Testis (tissue), 3 donors: ENCODE measurements around the gene RIMS1. TPM values are rescaled to one million over a fixed set of nuclear protein-coding genes. Genes with fewer than 3 reads are reported as not detected.

Experiments
- DNase-seq: peaks from one replicate; pipeline ENCODE4 v3.0.0-alpha.2; 2019
- H3K27ac ChIP-seq, 2 donors: fragments of 200-600 bp; sonication (generic); one replicate each; pipeline ENCODE4 v1.5.1; 2019
- H3K27me3 ChIP-seq: fragments of 200-600 bp; sonication (generic); one replicate; pipeline ENCODE4 v1.5.1; 2019
- H3K36me3 ChIP-seq: fragments of 200-600 bp; sonication (generic); one replicate; pipeline ENCODE4 v1.5.1; 2017; ENCODE audit warnings: low read depth; ENCODE audit errors: missing control alignments
- H3K4me1 ChIP-seq: fragments of 200-600 bp; sonication (generic); one replicate; pipeline ENCODE4 v1.5.1; 2019
- H3K4me3 ChIP-seq, 2 donors: fragments of 200-600 bp; sonication (generic); one replicate each; pipeline ENCODE4 v1.5.1; 2017 to 2019
- H3K9me3 ChIP-seq: fragments of 200-600 bp; sonication (generic); one replicate; pipeline ENCODE4 v1.5.1; 2017
- CTCF ChIP-seq, 3 experiments: fragments of 450-650 bp in 2 of 3; fragments of 200-600 bp in 1 of 3; sonication (generic) in 1 of 3; IDR thresholded peaks; one replicate each; pipeline ENCODE4 v1.5.1; 2016 to 2019; ENCODE audit warnings: antibody characterized with exemption in 3 of 3, mild to moderate bottlenecking in 2 of 3, moderate library complexity in 1 of 3
- POLR2A ChIP-seq: fragments of 450-650 bp; IDR thresholded peaks from one replicate; pipeline ENCODE4 v1.6.1; 2017; ENCODE audit warnings: antibody characterized with exemption, mild to moderate bottlenecking, moderate library complexity
- WGBS, 2 donors: methylation state at CpG; one replicate each; pipeline ENCODE4 v1.1.5; 2018; 5-methylcytosine and 5-hydroxymethylcytosine counted together
- intact Hi-C: fragments of 100-400 bp; cut with DNase I; formaldehyde crosslinking; loops from one replicate; pipeline ENCODE4 v1.15.1; 2023; ENCODE audit warnings: low total_unique reads
- polyA plus RNA-seq: library from polyadenylated mRNA; stranded (reverse); fragments of 350-450 nt; fragmentation: Illumina TruSeq; extraction: RNeasy Lipid Tissue Mini Kit (QIAGEN cat#74804); gene quantifications from one replicate; pipeline ENCODE4 v1.2.3, GENCODE V29; 2014; ENCODE audit warnings: low read depth, low replicate concordance; ENCODE audit not compliant: insufficient read depth
- total RNA-seq, 2 donors: library from RNA; depleted of rRNA; stranded (reverse); fragments of >200 nt; gene quantifications; one replicate each; pipeline ENCODE4 v1.2.3, GENCODE V29; 2016

Gene RIMS1
- total and polyA plus RNA-seq, 3 donors from 2014 or later, result 10.0 to 40.9 (median 40.6) TPM

GRCh38 chr6:72272958-72273357, 386.6 kb downstream of the RIMS1 start:
- intact Hi-C loops, result no loop called here
- 59 to 61% methylated on average over 1 of the region's 1 CpG for WGBS, 2 donors
- Histone ChIP-seq H3K27me3 (no peaks in the 10 kb centered on the region), H3K36me3 (no peaks in the 10 kb centered on the region), H3K4me3 (no peak overlapping the region), H3K9me3 (no peaks in the 10 kb centered on the region), H3K27ac (no peak overlapping the region), H3K4me1 (no peaks in the 10 kb centered on the region)
- no peak for TF ChIP-seq POLR2A
- TF ChIP-seq CTCF (IDR thresholded peaks at IDR 0.05), result no peak
- no peak for DNase-seq

- Histone ChIP-seq H3K9me3 (no peaks in the 10 kb centered on the region), H3K4me3 (no peak overlapping the region), H3K36me3 (no peaks in the 10 kb centered on the region), H3K4me1 (no peaks in the 10 kb centered on the region), H3K27me3 (no peaks in the 10 kb centered on the region), H3K27ac (no peak overlapping the region)
- intact Hi-C loops, result no loop called here
- TF ChIP-seq CTCF (IDR thresholded peaks at IDR 0.05) (no peak), POLR2A (no peak)
- no peak for DNase-seq
- WGBS, 2 donors, result 71 to 79% methylated on average over 1 of the region's 1 CpG
These were observed 389.5 kb downstream of the RIMS1 start for GRCh38 chr6:72275888-72276287.

GRCh38 chr6:72282201-72282600, 395.9 kb downstream of the RIMS1 start:
- Histone ChIP-seq H3K9me3 (no peaks in the 10 kb centered on the region), H3K36me3 (no peaks in the 10 kb centered on the region), H3K4me3 (no peak overlapping the region), H3K4me1 (no peaks in the 10 kb centered on the region), H3K27ac (no peak overlapping the region), H3K27me3 (no peaks in the 10 kb centered on the region)
- intact Hi-C loops, result no loop called here
- TF ChIP-seq CTCF (IDR thresholded peaks at IDR 0.05) (no peak), POLR2A (no peak)
- DNase-seq, result no peak

GRCh38 chr6:72283571-72283970, 397.2 kb downstream of the RIMS1 start:
- Histone ChIP-seq H3K4me3 (no peak overlapping the region), H3K27me3 (no peaks in the 10 kb centered on the region), H3K9me3 (no peaks in the 10 kb centered on the region), H3K27ac (no peak overlapping the region), H3K4me1 (no peaks in the 10 kb centered on the region), H3K36me3 (no peaks in the 10 kb centered on the region)
- 83 to 88% methylated on average over 3 of the region's 3 CpGs for WGBS, 2 donors
- intact Hi-C loops, result no loop called here
- no peak for DNase-seq
- no peak for TF ChIP-seq CTCF (IDR thresholded peaks at IDR 0.05)
- no peak for TF ChIP-seq POLR2A

- H3K36me3 ChIP-seq, result no peaks in the 10 kb centered on the region
- no peak overlapping the region for H3K27ac ChIP-seq
- intact Hi-C loops, result no loop called here
- no peaks in the 10 kb centered on the region for H3K9me3 ChIP-seq
- 70 to 78% methylated on average over 1 of the region's 1 CpG for WGBS, 2 donors
- H3K27me3 ChIP-seq, result no peaks in the 10 kb centered on the region
- no peak overlapping the region for H3K4me3 ChIP-seq
- TF ChIP-seq CTCF (IDR thresholded peaks at IDR 0.05) (no peak), POLR2A (no peak)
- no peaks in the 10 kb centered on the region for H3K4me1 ChIP-seq
- DNase-seq, result no peak
These were observed 400.6 kb downstream of the RIMS1 start for GRCh38 chr6:72286911-72287311.
